COLO668 (cell line): ENCODE measurements around the gene RITA1.

ENCODE experiments used
- DNase-seq: peaks from one replicate; lab custom pipeline; 2025; ENCODE audit not compliant: unreplicated experiment; lab: John Stamatoyannopoulos, UW

The RITA1 gene

DNA sequence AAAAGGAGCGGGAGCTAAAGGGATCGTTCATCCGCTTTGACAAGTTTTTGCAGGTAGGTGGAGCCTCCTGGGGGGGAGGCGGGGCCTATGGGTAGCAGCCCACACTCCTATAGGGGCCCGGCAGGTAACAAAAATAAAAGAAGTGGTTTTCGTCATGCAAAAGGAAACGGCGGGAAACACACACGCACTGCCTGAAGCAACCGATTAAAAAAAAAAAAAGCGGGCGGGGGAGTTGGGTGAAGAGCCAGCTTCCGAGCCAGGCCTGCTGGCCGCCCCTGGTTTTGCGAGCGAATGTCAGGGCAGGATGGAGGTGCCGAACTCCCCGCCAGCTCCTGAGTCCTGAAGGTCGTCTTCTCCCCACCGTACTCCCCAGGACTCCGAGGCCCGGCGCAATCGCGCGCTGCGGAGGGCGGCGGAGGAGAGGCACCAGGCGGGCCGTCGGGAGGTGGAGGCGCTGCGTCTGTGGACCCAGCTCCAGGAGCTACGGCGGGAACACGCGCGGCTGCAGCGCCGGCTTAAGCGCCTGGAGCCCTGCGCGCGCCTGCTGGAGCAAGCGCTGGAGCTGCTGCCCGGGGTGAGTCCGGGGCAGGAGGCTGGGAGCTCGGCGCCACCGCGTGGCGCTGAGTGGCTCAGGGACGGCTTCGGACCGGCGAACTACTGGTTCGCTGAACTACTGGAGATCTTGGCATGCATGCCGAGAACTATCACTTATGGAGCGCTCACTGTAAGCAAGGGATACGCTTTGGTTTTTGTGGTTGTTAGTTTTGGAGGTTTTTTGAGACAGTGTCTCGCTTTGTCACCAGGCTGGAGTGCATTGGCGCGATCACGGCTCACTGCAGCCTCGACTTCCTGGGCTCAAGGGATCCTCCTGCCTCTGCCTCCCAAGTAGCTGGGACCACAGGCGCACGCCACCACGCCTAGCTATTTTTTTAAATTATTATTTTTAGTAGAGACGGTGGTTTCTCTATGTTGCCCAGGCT, 32.4 kb upstream of the RITA1 start:
- peak; percentile 93 for DNase-seq

DNA sequence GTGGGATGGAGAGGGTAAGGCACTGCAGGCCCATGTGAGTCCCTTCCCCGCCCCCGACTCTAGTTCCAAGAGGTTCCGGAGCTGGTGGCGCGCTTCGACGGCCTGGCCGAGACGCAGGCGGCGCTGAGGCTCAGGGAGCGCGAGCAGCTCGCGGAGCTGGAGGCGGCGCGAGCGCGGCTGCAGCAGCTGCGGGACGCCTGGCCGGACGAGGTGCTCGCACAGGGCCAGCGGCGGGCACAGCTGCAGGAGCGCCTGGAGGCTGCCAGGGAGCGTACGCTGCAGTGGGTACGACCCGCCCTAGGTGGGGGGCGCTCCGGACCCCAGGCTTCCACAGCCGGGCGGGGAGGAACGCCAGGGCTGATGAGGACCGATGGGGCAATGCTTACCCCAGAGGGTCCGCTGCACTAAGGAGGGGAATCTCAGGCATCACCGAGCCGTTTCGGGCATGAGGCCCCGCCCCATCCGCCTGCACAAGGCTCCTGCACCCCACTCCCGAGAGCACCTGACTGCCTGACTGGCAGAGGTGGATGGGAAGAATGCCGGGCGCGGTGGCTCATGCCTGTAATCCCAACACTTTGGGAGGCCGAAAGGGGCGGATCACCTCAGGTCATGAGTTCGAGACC, 31.1 kb upstream of the RITA1 start:
- DNase-seq = peak; percentile 83

DNA sequence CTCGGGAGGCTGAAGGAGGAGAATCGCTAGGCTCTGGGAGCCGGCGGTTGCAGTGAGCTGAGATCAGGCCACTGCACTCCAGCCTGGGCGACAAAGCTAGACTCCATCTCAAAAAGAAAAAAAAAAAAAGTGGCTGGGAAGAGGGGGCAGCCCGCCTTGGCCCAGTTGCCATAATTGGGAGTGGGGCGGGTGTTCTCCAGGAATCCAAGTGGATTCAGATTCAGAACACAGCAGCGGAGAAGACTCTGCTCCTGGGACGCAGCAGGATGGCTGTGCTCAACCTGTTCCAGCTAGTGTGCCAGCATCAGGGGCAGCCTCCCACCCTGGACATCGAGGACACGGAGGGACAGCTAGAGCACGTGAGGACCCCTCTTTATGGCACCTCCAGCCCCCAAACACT, 30.5 kb upstream of the RITA1 start:
- no peak for DNase-seq

DNA sequence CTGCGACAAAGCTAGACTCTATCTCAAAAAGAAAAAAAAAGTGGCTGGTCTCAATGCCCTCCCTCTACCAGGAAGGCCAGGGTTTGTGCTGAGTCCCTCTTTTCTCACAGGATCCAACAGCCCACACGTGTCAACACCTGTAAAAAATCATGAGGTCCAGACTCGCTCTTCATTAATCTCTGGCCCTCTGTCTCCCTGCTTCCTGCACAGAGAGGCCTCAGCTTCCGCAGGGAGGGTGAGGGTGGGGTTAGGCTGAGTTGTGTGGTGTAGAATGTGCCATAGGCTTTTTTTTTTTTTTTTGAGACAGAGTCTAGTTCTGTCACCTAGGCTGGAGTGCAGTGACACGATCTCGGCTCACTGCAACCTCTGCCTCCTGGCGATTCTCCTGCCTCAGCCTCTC, 29.9 kb upstream of the RITA1 start:
- no peak for DNase-seq

DNA sequence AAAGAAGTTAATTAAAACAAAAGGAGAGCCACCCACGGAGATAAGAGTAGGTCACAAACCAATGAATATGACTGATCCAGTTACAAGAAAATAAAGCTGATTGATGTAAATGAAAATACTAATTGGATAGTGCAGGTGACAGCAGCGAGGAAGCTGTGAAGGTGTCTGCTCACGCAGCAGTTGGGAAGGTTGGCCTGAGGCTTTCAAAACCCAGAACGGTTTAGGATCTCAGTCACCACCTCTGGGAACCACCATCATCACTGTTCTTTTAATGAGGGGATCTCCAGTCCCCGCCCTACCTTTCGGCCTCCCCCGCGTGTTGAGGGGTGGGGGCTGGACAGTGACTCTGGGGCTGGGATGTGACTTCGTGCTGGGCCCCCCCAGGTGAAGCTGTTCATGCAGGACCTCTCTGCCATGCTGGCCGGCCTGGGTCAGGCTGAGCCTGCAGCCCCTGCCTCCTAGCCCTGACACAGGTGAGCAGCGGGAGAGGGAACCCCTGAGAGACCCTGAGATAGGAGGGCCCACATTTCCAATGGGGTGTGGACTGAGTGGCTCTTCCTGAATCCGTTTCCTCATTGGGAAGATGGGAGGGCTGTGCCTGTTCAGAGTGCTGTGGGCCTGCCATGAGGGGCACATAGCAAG, 28.2 kb upstream of the RITA1 start:
- DNase-seq = no peak

DNA sequence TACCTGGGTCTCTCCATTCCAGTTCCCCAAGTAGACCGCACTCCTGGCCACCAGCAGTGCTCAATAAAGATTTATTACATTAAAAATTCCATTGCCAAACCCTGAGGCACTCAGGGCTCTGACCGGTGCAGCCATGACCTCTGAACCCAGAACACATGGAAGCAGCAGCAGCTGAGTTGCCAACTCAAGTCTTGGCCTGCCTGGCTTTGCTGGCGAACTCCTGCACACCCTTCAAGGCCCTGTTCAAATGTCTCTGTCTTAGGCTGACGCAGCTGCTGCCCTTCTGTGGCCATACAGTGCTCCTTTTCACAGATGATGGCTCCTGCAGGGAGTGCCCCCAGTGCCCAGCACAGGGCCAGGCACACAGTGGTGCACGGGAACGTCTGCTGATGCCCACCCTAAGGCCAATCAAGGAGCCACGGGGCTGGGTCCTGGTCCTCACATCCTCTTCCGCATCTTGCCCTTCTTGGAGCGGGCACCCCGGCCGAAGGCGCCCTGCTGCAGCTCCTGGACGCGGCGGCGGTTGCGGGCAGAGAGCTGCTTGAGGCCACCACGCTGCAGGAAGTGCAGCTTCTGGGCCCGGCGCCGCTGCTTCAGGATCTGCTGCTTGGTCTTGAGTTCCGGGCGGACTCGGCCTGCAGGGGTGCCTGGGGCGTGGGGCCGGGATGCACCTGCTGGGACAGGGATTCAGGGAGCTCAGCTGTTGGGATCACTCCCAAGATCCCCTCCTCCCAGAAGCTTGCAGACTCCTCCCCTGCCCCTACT, 26.9 kb upstream of the RITA1 start:
- DNase-seq = no peak

DNA sequence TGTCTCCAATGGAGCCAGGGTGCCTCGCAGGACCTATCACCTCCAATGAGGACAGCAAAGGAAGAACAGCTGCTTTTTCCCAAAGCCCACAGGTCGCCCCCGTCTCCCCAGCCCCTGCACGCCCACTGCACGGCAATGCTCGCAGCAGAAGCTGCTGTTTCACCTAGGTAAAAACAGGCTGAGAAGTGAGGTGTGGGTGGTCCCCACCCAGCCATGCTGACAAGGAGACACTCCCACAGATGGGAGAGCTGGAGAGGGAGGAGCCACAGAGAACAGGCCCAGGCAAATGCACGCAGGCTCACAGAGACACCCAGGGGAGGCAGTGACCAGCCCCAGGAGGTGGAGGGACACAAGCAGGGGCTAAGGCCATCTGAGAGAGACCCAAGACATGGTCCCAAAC, 25.6 kb upstream of the RITA1 start:
- DNase-seq = no peak

DNA sequence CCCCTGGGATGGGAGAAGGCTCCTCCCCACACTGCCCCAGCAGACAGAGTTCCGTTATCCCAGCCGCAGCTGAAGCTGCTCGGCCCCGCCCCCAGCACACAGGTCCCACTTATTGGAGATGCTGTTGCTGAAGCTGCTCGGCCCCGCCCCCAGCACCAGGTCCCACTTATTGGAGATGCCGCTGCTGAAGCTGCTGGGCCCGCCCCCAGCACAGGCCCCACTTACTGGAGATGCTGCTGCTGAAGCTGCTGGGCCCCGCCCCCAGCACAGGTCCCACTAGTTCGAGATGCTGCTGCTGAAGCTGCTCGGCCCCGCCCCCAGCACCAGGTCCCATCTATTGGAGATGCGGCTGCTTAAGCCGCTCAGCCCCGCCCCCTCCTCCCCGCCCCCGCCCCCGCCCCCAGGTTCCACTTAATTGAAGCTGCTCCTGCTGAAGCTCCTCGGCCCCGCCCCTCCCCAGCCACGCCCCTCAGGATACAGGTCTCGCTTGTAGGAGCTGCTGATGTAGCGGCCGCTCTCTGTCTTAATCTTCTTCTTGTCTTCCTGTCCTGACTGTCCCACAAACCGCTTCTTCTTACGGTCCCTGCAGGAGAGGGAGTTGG, 24.0 kb upstream of the RITA1 start:
- peak; percentile 14 for DNase-seq

DNA sequence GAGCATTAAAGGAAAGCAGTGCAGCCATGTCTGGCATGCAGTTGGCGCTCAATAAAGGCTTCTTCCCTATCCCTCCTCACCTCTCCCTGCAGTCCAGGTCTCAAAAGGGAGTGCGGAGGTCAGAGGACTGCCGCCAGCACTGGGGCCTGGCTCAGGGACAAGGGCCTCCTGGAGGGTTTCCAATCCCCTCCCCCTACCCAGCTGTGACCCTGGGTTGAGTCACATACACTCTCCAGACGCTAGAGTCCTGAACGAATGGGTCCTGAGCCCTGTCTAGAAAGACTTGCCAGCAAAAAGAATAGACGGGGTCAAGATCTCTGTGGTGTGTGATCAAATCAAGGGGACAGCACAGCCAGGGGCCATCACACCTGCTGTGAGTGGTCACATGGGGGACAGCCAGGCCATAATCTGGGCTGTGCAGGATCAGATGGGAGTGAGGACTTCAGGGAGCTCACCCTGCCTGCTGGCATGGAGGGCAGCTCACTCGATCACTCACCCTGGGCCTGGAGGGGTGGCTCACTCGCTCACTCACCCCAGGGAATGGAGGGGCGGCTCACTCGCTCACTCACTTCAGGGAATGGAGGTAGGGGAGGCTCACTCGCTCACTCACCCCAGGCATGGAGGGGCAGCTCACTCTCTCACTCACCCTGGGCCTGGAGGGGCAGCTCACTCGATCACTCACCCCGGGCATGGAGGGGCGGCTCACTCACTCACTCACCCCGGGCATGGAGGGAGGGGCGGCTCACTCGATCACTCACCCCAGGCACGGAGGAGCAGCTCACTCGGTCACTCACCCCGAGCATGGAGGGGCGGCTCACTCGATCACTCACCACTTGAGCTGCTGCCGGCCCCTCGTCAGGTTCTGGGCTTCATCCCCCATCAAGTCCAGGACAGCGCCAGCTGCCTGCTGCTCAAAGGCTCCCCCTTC, 23.2 kb upstream of the RITA1 start:
- DNase-seq = no peak

DNA sequence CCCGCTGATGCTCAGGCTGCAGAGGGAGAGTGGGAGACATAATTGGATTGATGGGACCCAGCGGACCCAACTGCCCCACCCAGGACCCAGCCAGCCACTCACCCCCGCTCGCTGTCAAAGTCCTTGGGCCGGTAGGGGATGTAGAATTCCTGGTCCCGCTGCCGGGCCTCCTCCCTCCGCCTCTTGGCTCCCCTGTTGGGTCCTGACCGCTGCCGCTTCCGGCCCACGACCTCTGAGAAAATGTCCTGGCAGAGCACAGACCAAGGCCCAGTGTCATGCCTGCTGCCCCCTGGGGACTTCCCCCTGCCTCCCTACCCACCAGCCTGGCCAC, 22.5 kb upstream of the RITA1 start:
- DNase-seq = no peak

DNA sequence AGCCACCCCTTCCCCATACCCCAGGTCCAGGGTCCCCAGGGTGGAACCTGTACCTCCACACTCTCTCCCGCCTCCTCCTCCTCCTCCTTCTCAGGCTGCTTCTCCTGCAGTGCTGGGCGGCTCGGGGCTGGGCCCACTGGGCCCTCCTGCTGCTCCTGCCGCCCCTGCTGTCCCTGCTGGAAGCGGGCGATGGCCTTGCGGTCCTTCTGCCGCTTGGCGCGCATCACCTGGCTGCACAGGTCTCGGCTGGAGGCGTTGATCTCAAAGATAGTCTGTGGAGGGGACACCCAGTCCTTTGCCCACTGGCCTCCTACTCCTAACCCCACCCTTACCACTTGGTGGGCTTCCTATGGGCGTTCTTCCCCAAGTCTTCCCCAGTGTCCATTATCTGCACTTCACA, 21.5 kb upstream of the RITA1 start:
- DNase-seq = no peak

DNA sequence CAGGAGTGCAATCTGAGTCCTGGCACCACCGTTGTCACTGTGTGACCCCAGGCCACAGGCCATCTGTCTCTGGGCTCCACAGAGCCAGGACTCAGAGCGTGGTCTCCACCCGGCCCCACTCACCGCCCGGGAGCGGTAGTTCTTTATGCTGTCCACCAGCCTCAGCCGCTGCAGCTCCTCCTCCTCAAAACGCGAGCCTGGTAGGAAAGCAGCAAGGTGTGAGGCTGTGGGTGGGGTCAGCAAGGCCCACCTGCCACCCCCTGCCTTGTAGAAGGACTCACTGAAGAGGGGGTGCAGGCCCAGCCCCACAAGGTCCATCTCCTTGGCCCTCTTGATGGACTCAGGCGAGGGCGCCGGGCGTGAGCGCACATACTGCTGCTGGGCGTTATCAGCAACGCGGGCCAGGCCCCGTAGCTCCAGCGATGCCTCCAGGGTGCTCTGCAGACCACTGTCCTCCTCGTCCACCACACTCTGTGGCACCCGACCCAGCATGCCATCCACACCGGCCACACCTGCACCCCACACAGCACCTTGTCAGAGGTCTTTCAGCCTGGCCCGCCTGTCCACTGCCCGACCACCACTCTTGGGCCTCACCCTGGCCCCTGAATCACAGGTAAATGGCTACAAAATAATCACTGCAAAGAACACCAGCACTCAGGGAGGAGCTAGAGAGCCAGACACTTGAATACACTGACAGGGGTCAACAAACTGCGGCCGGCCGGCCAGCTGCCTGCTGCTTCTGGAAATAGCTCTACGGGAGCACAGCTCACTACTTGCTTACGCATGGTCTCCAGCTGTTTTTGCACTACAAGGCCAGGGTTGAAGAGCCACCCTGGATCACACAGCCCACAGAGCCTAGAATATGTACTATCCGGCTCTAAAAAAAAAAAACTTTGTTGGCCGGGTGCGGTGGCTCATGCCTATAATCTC, 19.7 kb upstream of the RITA1 start:
- DNase-seq = no peak

DNA sequence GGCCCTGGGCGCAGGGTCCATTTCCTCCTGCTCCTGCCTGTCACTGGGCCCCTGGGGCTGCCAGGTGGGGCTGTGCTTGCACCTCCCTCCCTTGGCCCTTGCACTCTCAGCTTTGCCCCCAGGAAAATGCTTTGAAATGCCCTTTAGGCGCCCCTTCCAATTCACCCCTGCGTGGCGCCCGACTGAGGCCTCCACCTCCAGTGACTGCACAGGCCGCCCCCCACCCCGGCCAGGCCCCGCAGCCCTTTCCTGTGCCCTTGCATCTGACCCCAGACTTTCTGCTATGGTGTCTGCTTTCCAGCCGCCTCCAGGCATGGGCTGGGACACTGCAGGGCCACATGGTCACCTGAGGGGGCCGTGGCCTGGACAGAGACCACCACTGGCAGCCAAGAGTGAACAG, 17.7 kb upstream of the RITA1 start:
- DNase-seq = no peak

DNA sequence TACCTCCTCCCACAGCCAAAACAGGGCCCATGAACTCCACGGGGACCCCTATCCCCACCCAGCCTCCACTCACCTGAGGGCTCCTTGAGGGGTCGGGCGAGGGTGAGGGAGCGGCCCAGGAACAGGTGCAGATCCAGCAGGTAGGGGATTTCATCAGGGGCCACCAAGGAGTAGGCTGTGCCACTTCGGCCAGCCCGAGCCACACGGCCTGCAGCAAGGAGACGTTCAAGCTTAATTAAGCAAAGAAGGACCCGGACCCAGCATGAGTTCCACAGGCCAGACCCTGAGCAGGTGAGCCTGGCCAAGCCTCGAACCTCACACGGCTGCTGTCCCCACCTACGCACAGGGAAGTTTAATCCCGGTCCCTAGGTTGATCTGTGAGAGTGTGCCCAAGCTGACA, 15.8 kb upstream of the RITA1 start:
- DNase-seq = no peak

DNA sequence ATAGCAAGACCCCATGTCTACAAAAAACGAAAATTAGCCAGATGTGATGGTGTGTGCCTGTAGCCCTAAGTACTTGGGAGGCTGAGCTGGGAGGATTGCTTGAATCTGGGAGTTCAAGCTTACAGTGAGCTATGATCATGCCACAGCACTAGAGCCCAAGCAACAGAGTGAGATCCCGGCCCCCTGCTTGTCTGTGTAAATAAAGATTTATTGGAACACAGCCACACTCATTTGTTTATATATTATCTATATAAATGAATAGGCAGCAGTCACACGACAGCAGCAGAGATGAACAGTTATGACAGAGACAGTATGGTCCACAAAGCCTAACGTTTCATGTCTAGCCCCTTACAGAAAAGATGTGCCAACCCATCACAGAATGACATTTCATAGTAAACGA, 15.1 kb upstream of the RITA1 start:
- DNase-seq = no peak

DNA sequence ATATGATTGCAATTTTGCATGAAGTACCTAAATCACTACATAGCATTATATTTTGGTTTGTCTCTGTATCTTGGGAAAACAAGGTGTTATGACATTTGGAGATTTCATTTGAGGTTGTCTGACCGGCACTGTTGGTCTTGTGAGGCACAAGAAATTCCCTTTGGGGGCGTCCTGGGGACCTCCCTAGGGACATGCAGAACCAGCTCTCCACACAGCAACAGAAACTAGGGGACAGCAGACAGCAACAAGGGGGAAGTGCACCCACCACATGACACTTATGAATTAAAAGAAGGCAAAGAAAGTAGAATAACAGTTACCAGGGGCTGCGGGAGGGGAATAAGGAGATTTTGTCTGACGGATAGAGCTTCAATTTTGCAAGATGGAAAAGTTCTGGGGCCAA, 14.6 kb upstream of the RITA1 start:
- no peak for DNase-seq

DNA sequence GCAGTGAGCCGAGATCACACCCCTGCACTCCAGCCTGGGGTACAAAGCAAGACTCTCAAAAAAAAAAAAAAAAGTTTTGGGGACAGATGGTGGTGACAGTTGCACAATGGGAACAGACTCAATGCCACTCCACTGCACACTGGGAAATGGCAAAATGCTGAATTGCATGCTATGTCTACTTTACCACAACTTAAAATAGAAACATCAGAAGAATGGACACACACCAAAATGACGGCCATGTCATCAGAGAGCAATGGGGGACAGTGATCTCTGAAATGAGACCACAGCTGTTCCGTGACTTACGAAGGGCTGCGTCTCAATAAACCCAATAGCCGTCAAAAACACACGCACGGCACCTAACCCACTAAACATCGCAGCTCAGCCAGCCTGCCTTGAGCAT, 14.0 kb upstream of the RITA1 start:
- DNase-seq = no peak

DNA sequence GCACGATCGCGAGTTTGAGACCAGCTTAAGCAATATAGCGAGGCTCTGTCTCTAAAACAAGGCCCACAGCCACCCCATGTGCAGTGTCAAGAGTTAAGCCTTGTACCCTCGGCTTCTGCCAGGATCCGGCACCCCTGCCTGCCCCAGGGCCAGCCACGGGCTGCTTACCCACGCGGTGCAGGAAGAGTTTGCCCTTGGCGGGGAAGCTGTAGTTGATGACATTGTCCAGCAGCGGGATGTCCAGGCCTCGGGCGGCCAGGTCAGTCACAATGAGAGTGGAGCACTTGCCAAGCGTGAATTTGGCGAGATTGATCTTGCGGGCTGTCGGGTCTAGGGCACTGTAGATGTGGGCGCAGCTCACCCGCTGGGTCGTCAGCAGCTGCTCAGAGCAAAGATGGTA, 13.3 kb upstream of the RITA1 start:
- no peak for DNase-seq
